HepG2 (cell line): ENCODE results near the gene UQCRHL. TPM values are rescaled to one million over a fixed set of nuclear protein-coding genes. Genes with fewer than 3 reads are reported as not detected.

Experiments
- HOXA3 ChIP-seq: sonication (generic); formaldehyde crosslinking; IDR thresholded peaks from 2 replicates; pipeline ENCODE4 v1.5.0; 2020; ENCODE audit warnings: missing genetic modification reagents
- MAFF ChIP-seq: IDR thresholded peaks from 2 replicates; pipeline ENCODE4 v1.6.1; 2011; ENCODE audit warnings: low read depth, low read length, improper control_type of control experiment
- MEF2D ChIP-seq: sonication (generic); formaldehyde crosslinking; IDR thresholded peaks from 2 replicates; pipeline ENCODE4 v1.5.1; 2020; ENCODE audit warnings: mild to moderate bottlenecking, missing genetic modification reagents
- MTA1 ChIP-seq: sonication (generic); formaldehyde crosslinking; IDR thresholded peaks from 2 replicates; pipeline ENCODE4 v1.4.0; 2020; ENCODE audit warnings: missing genetic modification reagents, mild to moderate bottlenecking, borderline replicate concordance
- SMARCE1 ChIP-seq: fragments of 450-650 bp; IDR thresholded peaks from 2 replicates; pipeline ENCODE4 v1.6.1; 2017; ENCODE audit warnings: borderline replicate concordance
- SSRP1 ChIP-seq: IDR thresholded peaks from 2 replicates; pipeline ENCODE4 v1.6.1; 2016; ENCODE audit warnings: control low read depth
- XBP1 ChIP-seq: sonication (generic); formaldehyde crosslinking; IDR thresholded peaks from 2 replicates; pipeline ENCODE4 v1.5.0; 2020; ENCODE audit warnings: missing genetic modification reagents
- ZBTB26 ChIP-seq: IDR thresholded peaks from 2 replicates; pipeline ENCODE4 v1.6.1; 2016; ENCODE audit warnings: missing compliant biosample characterization, missing genetic modification reagents, borderline replicate concordance
- ZC3H13 ChIP-seq: sonication (generic); formaldehyde crosslinking; IDR thresholded peaks from 2 replicates; pipeline ENCODE4 v1.8.1; 2023; ENCODE audit warnings: mild to moderate bottlenecking, missing genetic modification reagents, moderate library complexity
- ZNF207 ChIP-seq: fragments of 450-650 bp; IDR thresholded peaks from 2 replicates; pipeline ENCODE4 v1.6.1; 2016; ENCODE audit warnings: antibody characterized with exemption, borderline replicate concordance
- ZNF276 ChIP-seq: sonication (generic); formaldehyde crosslinking; IDR thresholded peaks from 2 replicates; pipeline ENCODE4 v1.4.0; 2020; ENCODE audit warnings: mild to moderate bottlenecking, low read depth, missing genetic modification reagents
- ZNF646 ChIP-seq: sonication (generic); formaldehyde crosslinking; IDR thresholded peaks from 2 replicates; pipeline ENCODE4 v1.9.0; 2021; ENCODE audit warnings: mild to moderate bottlenecking, missing genetic modification reagents
- ZNF703 ChIP-seq: sonication (generic); formaldehyde crosslinking; IDR thresholded peaks from 2 replicates; pipeline ENCODE4 v1.5.1; 2020; ENCODE audit warnings: missing genetic modification reagents, mild to moderate bottlenecking, moderate library complexity, borderline replicate concordance
- polyA plus RNA-seq, 8 experiments: library from polyadenylated mRNA; depleted of rRNA in 3 of 8; stranded (reverse) in 7 of 8; unstranded in 1 of 8; fragments of >200 nt; fragmentation: Illumina TruSeq in 4 of 8; extraction: Trizol in 4 of 8; gene quantifications; 2 replicates each; pipeline versions ENCODE4 v1.2.1 to v1.2.3, GENCODE V29; 2011 to 2016; ENCODE audit warnings: low read depth in 4 of 8, missing spikeins in 1 of 8, mixed read lengths in 1 of 8; ENCODE audit not compliant: insufficient read depth in 1 of 8
- total RNA-seq, 5 experiments: library from RNA; depleted of rRNA; stranded (reverse); fragments of >200 nt; fragmentation: Illumina TruSeq; extraction: Trizol; gene quantifications; 2 replicates each; pipeline ENCODE4 v1.2.3, GENCODE V29; 2016; ENCODE audit warnings: low read depth in 1 of 5
- TF ChIP-seq, protein P1 (sequence below): sonication (generic); formaldehyde crosslinking; IDR thresholded peaks from 2 replicates; pipeline ENCODE4 v1.5.0; 2020; ENCODE audit warnings: mild to moderate bottlenecking, missing genetic modification reagents
- TF ChIP-seq, protein P2 (sequence below): sonication (generic); formaldehyde crosslinking; IDR thresholded peaks from 2 replicates; pipeline ENCODE4 v1.5.0; 2020; ENCODE audit warnings: missing genetic modification reagents
- TF ChIP-seq, protein P3 (sequence below): sonication (generic); formaldehyde crosslinking; IDR thresholded peaks from 2 replicates; pipeline ENCODE4 v1.4.0; 2020; ENCODE audit warnings: missing genetic modification reagents

The UQCRHL gene
- total and polyA plus RNA-seq, 2 of the 13 experiments (the other 11 are each of a cell fraction or from before 2014, with no cell fraction given) = 1.8 to 2.3 TPM

GRCh38 chr1:15835205-15835740 is 27.8 kb upstream of the UQCRHL start (continued):
- TF ChIP-seq ZNF646 (CRISPR knock-in tag) (no peak), ZNF276 (CRISPR knock-in tag) (no peak), ZNF703 (CRISPR knock-in tag) (no peak), ZC3H13 (no peak), MTA1 (CRISPR knock-in tag) (no peak), HOXA3 (CRISPR knock-in tag) (no peak), SMARCE1 (no peak), MEF2D (CRISPR knock-in tag) (no peak), ZBTB26 (CRISPR knock-in tag) (0 out of 2 replicates have a peak, but pooled peaks have one; percentile 5), XBP1 (no peak), ZNF207 (no peak), MAFF (no peak), SSRP1 (CRISPR knock-in tag) (no peak)
- TF ChIP-seq, protein P1, sequence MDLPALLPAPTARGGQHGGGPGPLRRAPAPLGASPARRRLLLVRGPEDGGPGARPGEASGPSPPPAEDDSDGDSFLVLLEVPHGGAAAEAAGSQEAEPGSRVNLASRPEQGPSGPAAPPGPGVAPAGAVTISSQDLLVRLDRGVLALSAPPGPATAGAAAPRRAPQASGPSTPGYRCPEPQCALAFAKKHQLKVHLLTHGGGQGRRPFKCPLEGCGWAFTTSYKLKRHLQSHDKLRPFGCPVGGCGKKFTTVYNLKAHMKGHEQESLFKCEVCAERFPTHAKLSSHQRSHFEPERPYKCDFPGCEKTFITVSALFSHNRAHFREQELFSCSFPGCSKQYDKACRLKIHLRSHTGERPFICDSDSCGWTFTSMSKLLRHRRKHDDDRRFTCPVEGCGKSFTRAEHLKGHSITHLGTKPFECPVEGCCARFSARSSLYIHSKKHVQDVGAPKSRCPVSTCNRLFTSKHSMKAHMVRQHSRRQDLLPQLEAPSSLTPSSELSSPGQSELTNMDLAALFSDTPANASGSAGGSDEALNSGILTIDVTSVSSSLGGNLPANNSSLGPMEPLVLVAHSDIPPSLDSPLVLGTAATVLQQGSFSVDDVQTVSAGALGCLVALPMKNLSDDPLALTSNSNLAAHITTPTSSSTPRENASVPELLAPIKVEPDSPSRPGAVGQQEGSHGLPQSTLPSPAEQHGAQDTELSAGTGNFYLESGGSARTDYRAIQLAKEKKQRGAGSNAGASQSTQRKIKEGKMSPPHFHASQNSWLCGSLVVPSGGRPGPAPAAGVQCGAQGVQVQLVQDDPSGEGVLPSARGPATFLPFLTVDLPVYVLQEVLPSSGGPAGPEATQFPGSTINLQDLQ (CRISPR knock-in tag) = no peak
- TF ChIP-seq, protein P2, sequence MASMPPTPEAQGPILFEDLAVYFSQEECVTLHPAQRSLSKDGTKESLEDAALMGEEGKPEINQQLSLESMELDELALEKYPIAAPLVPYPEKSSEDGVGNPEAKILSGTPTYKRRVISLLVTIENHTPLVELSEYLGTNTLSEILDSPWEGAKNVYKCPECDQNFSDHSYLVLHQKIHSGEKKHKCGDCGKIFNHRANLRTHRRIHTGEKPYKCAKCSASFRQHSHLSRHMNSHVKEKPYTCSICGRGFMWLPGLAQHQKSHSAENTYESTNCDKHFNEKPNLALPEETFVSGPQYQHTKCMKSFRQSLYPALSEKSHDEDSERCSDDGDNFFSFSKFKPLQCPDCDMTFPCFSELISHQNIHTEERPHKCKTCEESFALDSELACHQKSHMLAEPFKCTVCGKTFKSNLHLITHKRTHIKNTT (CRISPR knock-in tag) = no peak
- TF ChIP-seq, protein P3, sequence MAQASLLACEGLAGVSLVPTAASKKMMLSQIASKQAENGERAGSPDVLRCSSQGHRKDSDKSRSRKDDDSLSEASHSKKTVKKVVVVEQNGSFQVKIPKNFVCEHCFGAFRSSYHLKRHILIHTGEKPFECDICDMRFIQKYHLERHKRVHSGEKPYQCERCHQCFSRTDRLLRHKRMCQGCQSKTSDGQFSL (CRISPR knock-in tag) = no peak
